IMR-90 (cell line): Measurements from ENCODE around the gene SP3. TPM values are rescaled to one million over a fixed set of nuclear protein-coding genes. Genes with fewer than 3 reads are reported as not detected.

Experiments
- ATAC-seq: fragments of 200-7000 bp; cut with Tn5 transposase; 2 replicates; pipeline ENCODE4 v1.9.1; 2020; ENCODE audit warnings: low read depth, mild to moderate bottlenecking, moderate library complexity
- BruUV-seq: library from RNA; stranded (reverse); fragments of 400-500 nt; replicated peaks from 2 replicates; lab custom pipeline; 2021; lab: Mats Ljungman, UMichigan
- CTCF ChIA-PET: fragments of 300-600 bp; formaldehyde crosslinking; extraction: SDS; loops from one replicate; lab custom pipeline; 2021; ENCODE audit warnings: antibody characterized with exemption; lab: Yijun Ruan, JAX
- POLR2A ChIA-PET: fragments of 300-600 bp; sonication (Branson Sonifier 250); formaldehyde crosslinking; loops from one replicate; lab custom pipeline; 2022; ENCODE audit warnings: antibody characterized with exemption; ENCODE audit not compliant: unreplicated experiment; lab: Charles Lee
- DNase-seq: peaks from one replicate; pipeline ENCODE4 v3.0.0; 2013
- H2AFZ ChIP-seq: replicated peaks from 2 replicates; pipeline ENCODE3; 2013; ENCODE audit warnings: low read length, mild to moderate bottlenecking; ENCODE audit not compliant: poor library complexity
- H2AK5ac ChIP-seq: 2 replicates; pipeline ENCODE4 v1.6.1; 2013; ENCODE audit warnings: low read depth, low read length, inconsistent platforms
- H2AK9ac ChIP-seq: replicated peaks from 2 replicates; pipeline ENCODE3; 2013; ENCODE audit warnings: mild to moderate bottlenecking, low read depth, low read length, moderate library complexity; ENCODE audit not compliant: poor library complexity
- H2BK120ac ChIP-seq: 2 replicates; pipeline ENCODE4 v1.6.1; 2013; ENCODE audit warnings: low read depth, low read length, inconsistent platforms
- H2BK15ac ChIP-seq: 3 replicates; pipeline ENCODE4 v1.6.1; 2013; ENCODE audit warnings: low read depth, low read length, inconsistent platforms
- H2BK20ac ChIP-seq: 2 replicates; pipeline ENCODE4 v1.6.1; 2013; ENCODE audit warnings: low read depth, mild to moderate bottlenecking, inconsistent platforms, low read length, moderate library complexity
- H2BK5ac ChIP-seq: 2 replicates; pipeline ENCODE4 v1.6.1; 2013; ENCODE audit warnings: mild to moderate bottlenecking, low read depth, low read length, inconsistent platforms; ENCODE audit not compliant: poor library complexity, severe bottlenecking
- H3K14ac ChIP-seq: replicated peaks from 2 replicates; pipeline ENCODE4 v1.6.1; 2013; ENCODE audit warnings: low read depth, low read length, inconsistent platforms
- H3K18ac ChIP-seq: 2 replicates; pipeline ENCODE4 v1.6.1; 2013; ENCODE audit warnings: low read depth, low read length, control low read depth
- H3K23ac ChIP-seq: 2 replicates; pipeline ENCODE4 v1.6.1; 2013; ENCODE audit warnings: low read depth, low read length, inconsistent platforms
- H3K27ac ChIP-seq: 2 replicates; pipeline ENCODE4 v1.5.1; 2013; ENCODE audit warnings: mild to moderate bottlenecking, control low read depth, low read length; ENCODE audit not compliant: insufficient read depth
- H3K27me3 ChIP-seq: 2 replicates; pipeline ENCODE4 v1.6.1; 2013; ENCODE audit warnings: low read length; ENCODE audit not compliant: control insufficient read depth, insufficient read depth
- H3K36me3 ChIP-seq: 2 replicates; pipeline ENCODE4 v1.6.1; 2013; ENCODE audit warnings: low read length, mixed read lengths; ENCODE audit not compliant: control insufficient read depth, insufficient read depth
- H3K4ac ChIP-seq: 2 replicates; pipeline ENCODE4 v1.6.1; 2013; ENCODE audit warnings: low read depth, low read length, inconsistent platforms
- H3K4me1 ChIP-seq: 2 replicates; pipeline ENCODE4 v1.6.1; 2013; ENCODE audit warnings: low read length, mixed read lengths; ENCODE audit not compliant: control insufficient read depth, insufficient read depth
- H3K4me2 ChIP-seq: 2 replicates; pipeline ENCODE4 v1.6.1; 2013; ENCODE audit warnings: low read depth, mild to moderate bottlenecking, control low read depth, low read length, moderate library complexity
- H3K4me3 ChIP-seq: 2 replicates; pipeline ENCODE4 v1.5.1; 2013; ENCODE audit warnings: low read depth, mild to moderate bottlenecking, control low read depth, low read length, moderate library complexity; ENCODE audit not compliant: insufficient read depth
- H3K56ac ChIP-seq: 2 replicates; pipeline ENCODE4 v1.6.1; 2013; ENCODE audit warnings: low read length, inconsistent platforms; ENCODE audit not compliant: insufficient read depth; ENCODE audit errors: extremely low read depth
- H3K79me1 ChIP-seq, 2 experiments: 2 replicates each; pipeline ENCODE4 v1.6.1; 2013; ENCODE audit warnings: low read length in 2 of 2, inconsistent platforms in 1 of 2, low read depth in 1 of 2
- H3K9ac ChIP-seq: 2 replicates; pipeline ENCODE4 v1.6.1; 2013; ENCODE audit warnings: low read depth, low read length, control low read depth
- H3K9me1 ChIP-seq: 2 replicates; pipeline ENCODE4 v1.6.1; 2013; ENCODE audit warnings: low read length, inconsistent platforms; ENCODE audit not compliant: insufficient read depth
- H3K9me3 ChIP-seq: 2 replicates; pipeline ENCODE4 v1.6.1; 2013; ENCODE audit warnings: low read length; ENCODE audit not compliant: control insufficient read depth, insufficient read depth
- H4K20me1 ChIP-seq: 2 replicates; pipeline ENCODE4 v1.6.1; 2013; ENCODE audit warnings: low read length, inconsistent platforms; ENCODE audit not compliant: insufficient read depth
- H4K5ac ChIP-seq: 2 replicates; pipeline ENCODE4 v1.6.1; 2013; ENCODE audit warnings: mild to moderate bottlenecking, low read depth, low read length, control low read depth
- H4K8ac ChIP-seq, 2 experiments: 2 replicates each; pipeline ENCODE4 v1.6.1; 2013; ENCODE audit warnings: low read depth in 2 of 2, low read length in 2 of 2, control low read depth in 1 of 2, inconsistent platforms in 1 of 2
- H4K91ac ChIP-seq: 2 replicates; pipeline ENCODE4 v1.6.1; 2013; ENCODE audit warnings: low read depth, low read length, inconsistent platforms; ENCODE audit not compliant: insufficient read depth
- BHLHE40 ChIP-seq: fragments of 150-350 bp; IDR thresholded peaks from 2 replicates; pipeline ENCODE4 v1.6.1; 2016; ENCODE audit warnings: mild to moderate bottlenecking, low read depth, low read length
- RAD21 ChIP-seq: IDR thresholded peaks from 2 replicates; pipeline ENCODE4 v1.6.1; 2012; ENCODE audit warnings: low read length, improper control_type of control experiment
- WGBS, 2 experiments: methylation state at CpG; one replicate each; pipeline versions ENCODE4 v1.1.5 to v1.1.7; 2013; ENCODE audit warnings: missing lambda C conversion rate in 2 of 2; ENCODE audit not compliant: insufficient read length in 1 of 2; ENCODE audit errors: extremely low coverage in 2 of 2; 5-methylcytosine and 5-hydroxymethylcytosine counted together
- dilution Hi-C: fragments of 300-500 bp; cut with HindIII; formaldehyde crosslinking; loops from one replicate; pipeline ENCODE4 v1.14.3; 2018; ENCODE audit warnings: low sequenced_read_pairs; ENCODE audit not compliant: unreplicated experiment
- in situ Hi-C: fragments of 300-500 bp; cut with MboI; formaldehyde crosslinking; loops from 3 replicates; pipeline ENCODE4 v1.14.3; 2019; ENCODE audit warnings: low sequenced_read_pairs, inconsistent platforms, mixed read lengths
- intact Hi-C: fragments of 100-400 bp; cut with micrococcal nuclease; formaldehyde crosslinking; loops from 2 replicates; pipeline ENCODE4 v1.10.0; 2022
- polyA plus RNA-seq, 3 experiments: library from polyadenylated mRNA; depleted of rRNA; stranded (reverse); fragments of >200 nt; gene quantifications; 2 replicates each; pipeline ENCODE4 v1.2.3, GENCODE V29; 2012; ENCODE audit warnings: low replicate concordance in 1 of 3
- total RNA-seq: library from RNA; depleted of rRNA; stranded (reverse); fragments of >200 nt; gene quantifications from 2 replicates; pipeline ENCODE4 v1.2.3, GENCODE V29; 2012

Gene SP3
- total and polyA plus RNA-seq, 2 of the 4 experiments (the other 2 are of a cell fraction) = 26.7 to 136 TPM

DNA sequence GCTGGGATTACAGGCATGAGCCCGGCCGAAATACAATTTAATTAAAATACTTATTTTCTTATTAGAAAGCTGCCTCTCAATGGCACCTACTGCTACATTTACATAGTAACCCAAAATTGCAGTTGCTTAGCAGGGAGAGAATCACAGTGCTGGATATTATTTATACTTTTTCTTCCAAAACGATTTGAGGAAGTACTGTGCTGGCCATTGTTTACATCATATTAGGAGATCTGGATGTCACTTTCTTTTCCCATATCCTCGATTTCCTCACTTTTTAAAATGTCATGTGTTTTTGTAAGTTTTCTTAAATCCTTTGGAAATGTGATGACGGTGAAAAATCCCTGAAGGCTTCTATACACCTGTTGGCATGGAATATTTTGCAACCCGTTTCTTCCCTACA lies 3.4 kb upstream of the SP3 start:
- H4K8ac ChIP-seq = peak overlapping the region in 1 of 2 experiments; percentile 35; a peak in 1 of 4 replicates
- ChIA-PET CTCF (no interaction called here), POLR2A (no interaction called here)
- peak overlapping the region; percentile 83; the same call in 1 of the 3 replicates for H2BK15ac ChIP-seq
- no peak overlapping the region for H2AFZ ChIP-seq
- H3K4ac ChIP-seq = peak overlapping the region; percentile 52; the same call in 1 of the 2 replicates
- peaks cover 11 to 26% of the 10 kb centered on the region in 2 experiments; a peak in 3 of 4 replicates for H3K79me1 ChIP-seq
- WGBS, 2 experiments = no CpG with 5 or more reads among the region's 6 CpGs
- peak overlapping the region; percentile 31; the same call in 1 of the 2 replicates for H4K91ac ChIP-seq
- no peak overlapping the region for H3K23ac ChIP-seq
- dilution Hi-C loops = no loop called here
- no peak for DNase-seq
- H3K27ac ChIP-seq = no peak overlapping the region
- no peak overlapping the region for H3K56ac ChIP-seq
- no peak overlapping the region for H3K9ac ChIP-seq
- no peak overlapping the region; the same call in 1 of the 2 replicates for H4K5ac ChIP-seq
- H3K4me3 ChIP-seq = no peak overlapping the region
- peak overlapping the region; percentile 58; the same call in 1 of the 2 replicates for H2BK120ac ChIP-seq
- no peak overlapping the region for H3K14ac ChIP-seq
- H2AK5ac ChIP-seq = no peak overlapping the region
- no peak for ATAC-seq
- no peak overlapping the region for H3K18ac ChIP-seq
- no peak overlapping the region for H2BK5ac ChIP-seq
- H3K4me2 ChIP-seq = no peak overlapping the region
- TF ChIP-seq RAD21 (no peak), BHLHE40 (no peak)
- no peaks in the 10 kb centered on the region for H4K20me1 ChIP-seq
- no peaks in the 10 kb centered on the region for H3K9me3 ChIP-seq
- BruUV-seq = no TSS peak
- peak overlapping the region; percentile 81; the same call in 1 of the 2 replicates for H2BK20ac ChIP-seq
- intact Hi-C loops = loop anchor here (10.0 kb wide), 1 partner anchor 276 kb away; the partner anchor contains the start of gene OLA1
- H3K9me1 ChIP-seq = peaks cover 10% of the 10 kb centered on the region
- in situ Hi-C loops = no loop called here
- no peaks in the 10 kb centered on the region for H3K36me3 ChIP-seq
- no peaks in the 10 kb centered on the region for H3K27me3 ChIP-seq
- no peak overlapping the region for H2AK9ac ChIP-seq
- H3K4me1 ChIP-seq = peaks cover 16% of the 10 kb centered on the region
